PC-3 (cell line): ENCODE results near the gene FBXO34. TPM values are rescaled to one million over a fixed set of nuclear protein-coding genes. Genes with fewer than 3 reads are reported as not detected.

Experiments
- ATAC-seq: fragments of 200-7000 bp; cut with Tn5 transposase; 2 replicates; pipeline ENCODE4 v1.9.1; 2020; ENCODE audit warnings: mild to moderate bottlenecking, moderate library complexity
- BruUV-seq: library from RNA; stranded (reverse); fragments of 400-500 nt; replicated peaks from 2 replicates; lab custom pipeline; 2021; lab: Mats Ljungman, UMichigan
- CTCF ChIA-PET: fragments of 300-600 bp; sonication (Branson Sonifier 250); formaldehyde crosslinking; loops from one replicate; lab custom pipeline; 2022; ENCODE audit warnings: antibody characterized with exemption; lab: Charles Lee
- POLR2A ChIA-PET: fragments of 300-600 bp; sonication (Branson Sonifier 250); formaldehyde crosslinking; loops from one replicate; lab custom pipeline; 2022; ENCODE audit warnings: antibody characterized with exemption; ENCODE audit not compliant: unreplicated experiment; lab: Charles Lee
- DNase-seq: peaks from one replicate; pipeline ENCODE4 v3.0.0-alpha.2; 2015
- H2AFZ ChIP-seq: fragments of 300-600 bp; sonication (generic); 2 replicates; pipeline ENCODE4 v1.6.0; 2016; ENCODE audit warnings: antibody characterized with exemption, low read length
- H3F3A ChIP-seq: fragments of 300-600 bp; sonication (generic); one replicate; pipeline ENCODE4 v1.6.0; 2017; ENCODE audit warnings: antibody characterized with exemption, low read length, control low read depth, mild to moderate bottlenecking; ENCODE audit not compliant: unreplicated experiment
- H3K27ac ChIP-seq: fragments of 300-600 bp; sonication (generic); 2 replicates; pipeline ENCODE4 v1.5.1; 2016; ENCODE audit warnings: mild to moderate bottlenecking, low read length
- H3K27me3 ChIP-seq: fragments of 300-600 bp; sonication (generic); 2 replicates; pipeline ENCODE4 v1.6.1; 2016; ENCODE audit warnings: low read length, mixed read lengths
- H3K36me3 ChIP-seq: fragments of 300-600 bp; sonication (generic); 2 replicates; pipeline ENCODE4 v1.6.1; 2016; ENCODE audit warnings: low read depth, mixed run types, low read length, mixed read lengths
- H3K4me1 ChIP-seq: fragments of 300-600 bp; sonication (generic); 2 replicates; pipeline ENCODE4 v1.5.1; 2016; ENCODE audit warnings: low read length; ENCODE audit not compliant: insufficient read depth
- H3K4me2 ChIP-seq: fragments of 300-600 bp; sonication (generic); 2 replicates; pipeline ENCODE4 v1.6.0; 2016; ENCODE audit warnings: low read length
- H3K4me3 ChIP-seq: fragments of 300-600 bp; sonication (generic); 2 replicates; pipeline ENCODE4 v1.5.1; 2016; ENCODE audit warnings: mild to moderate bottlenecking, low read length, mixed read lengths
- H3K79me2 ChIP-seq: fragments of 300-600 bp; sonication (generic); 2 replicates; pipeline ENCODE4 v1.6.1; 2017; ENCODE audit warnings: low read length, mixed read lengths
- H3K9ac ChIP-seq: fragments of 300-600 bp; sonication (generic); 2 replicates; pipeline ENCODE4 v1.6.0; 2016; ENCODE audit warnings: mild to moderate bottlenecking, low read length
- H3K9me2 ChIP-seq: fragments of 300-600 bp; sonication (generic); replicated peaks from 2 replicates; pipeline ENCODE4 v1.6.1; 2016; ENCODE audit warnings: mixed run types, low read length, mixed read lengths
- H3K9me3 ChIP-seq: fragments of 300-600 bp; sonication (generic); 2 replicates; pipeline ENCODE4 v1.6.1; 2016; ENCODE audit warnings: low read length, mixed read lengths
- H4K20me1 ChIP-seq: fragments of 300-600 bp; sonication (generic); 2 replicates; pipeline ENCODE4 v1.6.1; 2016; ENCODE audit warnings: low read length, mixed read lengths
- EZH2 ChIP-seq: fragments of 300-600 bp; sonication (generic); IDR thresholded peaks from one replicate; pipeline ENCODE4 v1.6.1; 2017; ENCODE audit warnings: antibody characterized with exemption, mild to moderate bottlenecking, low read length; ENCODE audit not compliant: unreplicated experiment
- EZH2phosphoT487 ChIP-seq: fragments of 300-600 bp; sonication (generic); IDR thresholded peaks from 2 replicates; pipeline ENCODE4 v1.6.1; 2018; ENCODE audit warnings: mild to moderate bottlenecking, antibody characterized with exemption, low read length, borderline replicate concordance
- intact Hi-C: fragments of 100-400 bp; cut with micrococcal nuclease; formaldehyde crosslinking; loops from 2 replicates; pipeline ENCODE4 v1.9.0; 2023
- total RNA-seq: library from RNA; depleted of rRNA; stranded (reverse); fragments of >200 nt; gene quantifications from 2 replicates; pipeline ENCODE4 v1.2.3, GENCODE V29; 2014
- TF ChIP-seq, protein P1 (sequence below): fragments of 300-600 bp; sonication (generic); conservative IDR thresholded peaks from 2 replicates; pipeline ENCODE4 v1.5.1; 2017; ENCODE audit warnings: antibody characterized with exemption, low read depth, mild to moderate bottlenecking, low read length

FBXO34 gene
- total RNA-seq, 1 experiment from 2014 or later, result 35.9 TPM

- no peak for ATAC-seq
- BruUV-seq, result no TSS peak
- Histone ChIP-seq H2AFZ (no peak overlapping the region), H3K79me2 (peaks cover 14% of the 10 kb centered on the region; the same call in 1 of the 2 replicates), H3K4me1 (peaks cover 52% of the 10 kb centered on the region), H3K27ac (peak overlapping the region; percentile 15), H3K9me2 (no peaks in the 10 kb centered on the region), H3F3A (no peaks in the 10 kb centered on the region), H3K27me3 (no peaks in the 10 kb centered on the region), H3K9me3 (no peaks in the 10 kb centered on the region), H3K4me2 (no peak overlapping the region), H3K4me3 (no peak overlapping the region), H4K20me1 (no peaks in the 10 kb centered on the region), H3K9ac (no peak overlapping the region), H3K36me3 (peaks cover 6% of the 10 kb centered on the region; the same call in 1 of the 2 replicates)
- POLR2A ChIA-PET, result no interaction called here
- intact Hi-C loops, result no loop called here
- no peak for TF ChIP-seq EZH2
- no peak for TF ChIP-seq EZH2phosphoT487
- TF ChIP-seq, protein P1, sequence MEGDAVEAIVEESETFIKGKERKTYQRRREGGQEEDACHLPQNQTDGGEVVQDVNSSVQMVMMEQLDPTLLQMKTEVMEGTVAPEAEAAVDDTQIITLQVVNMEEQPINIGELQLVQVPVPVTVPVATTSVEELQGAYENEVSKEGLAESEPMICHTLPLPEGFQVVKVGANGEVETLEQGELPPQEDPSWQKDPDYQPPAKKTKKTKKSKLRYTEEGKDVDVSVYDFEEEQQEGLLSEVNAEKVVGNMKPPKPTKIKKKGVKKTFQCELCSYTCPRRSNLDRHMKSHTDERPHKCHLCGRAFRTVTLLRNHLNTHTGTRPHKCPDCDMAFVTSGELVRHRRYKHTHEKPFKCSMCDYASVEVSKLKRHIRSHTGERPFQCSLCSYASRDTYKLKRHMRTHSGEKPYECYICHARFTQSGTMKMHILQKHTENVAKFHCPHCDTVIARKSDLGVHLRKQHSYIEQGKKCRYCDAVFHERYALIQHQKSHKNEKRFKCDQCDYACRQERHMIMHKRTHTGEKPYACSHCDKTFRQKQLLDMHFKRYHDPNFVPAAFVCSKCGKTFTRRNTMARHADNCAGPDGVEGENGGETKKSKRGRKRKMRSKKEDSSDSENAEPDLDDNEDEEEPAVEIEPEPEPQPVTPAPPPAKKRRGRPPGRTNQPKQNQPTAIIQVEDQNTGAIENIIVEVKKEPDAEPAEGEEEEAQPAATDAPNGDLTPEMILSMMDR, result no peak
- peak; percentile 44 for DNase-seq
- CTCF ChIA-PET, result no interaction called here
Measured at GRCh38 chr14:55359307-55359706, 88.1 kb downstream of the FBXO34 start.

DNA sequence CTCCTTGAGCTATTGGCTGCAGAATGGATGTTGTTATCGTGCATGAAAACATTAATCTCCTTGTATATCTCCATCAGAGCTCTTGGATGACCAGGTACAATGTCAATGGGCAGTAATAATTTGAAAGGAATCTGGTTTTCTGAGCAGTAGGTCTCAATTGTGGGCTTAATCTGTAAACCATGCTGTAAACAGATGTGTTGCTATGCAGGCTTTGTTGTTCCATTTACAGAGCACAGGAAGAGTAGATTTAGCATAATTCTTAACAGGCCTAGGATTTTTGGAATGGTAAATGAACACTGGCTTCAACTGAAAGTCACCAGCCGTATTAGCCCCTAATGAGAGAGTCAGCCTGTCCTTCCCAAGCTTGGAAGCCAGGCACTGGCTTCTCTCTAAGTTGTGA, 90.0 kb downstream of the FBXO34 start:
- TF ChIP-seq, protein P1, result no peak
- TF ChIP-seq EZH2phosphoT487, result no peak
- TF ChIP-seq EZH2, result no peak
- ChIA-PET CTCF (interaction anchor here (0.5 to 0.7 kb wide), 2 partner anchors 84 to 89 kb away, joined by 3 to 6 read pairs; no protein-coding TSS in a partner anchor), POLR2A (no interaction called here)
- ATAC-seq (no peak), DNase-seq (no peak)
- Histone ChIP-seq H3K4me3 (no peak overlapping the region), H2AFZ (no peak overlapping the region), H3K9me2 (no peaks in the 10 kb centered on the region), H3K79me2 (no peaks in the 10 kb centered on the region), H3K4me1 (peaks cover 51% of the 10 kb centered on the region), H3K27ac (no peak overlapping the region), H4K20me1 (no peaks in the 10 kb centered on the region), H3K27me3 (no peaks in the 10 kb centered on the region), H3K4me2 (no peak overlapping the region), H3K9me3 (no peaks in the 10 kb centered on the region), H3K9ac (no peak overlapping the region), H3F3A (peaks cover 5% of the 10 kb centered on the region), H3K36me3 (no peaks in the 10 kb centered on the region; the same call in 1 of the 2 replicates)
- intact Hi-C loops, result no loop called here
- no TSS peak for BruUV-seq

GRCh38 chr14:55366271-55366670, 95.0 kb downstream of the FBXO34 start:
- Histone ChIP-seq H3K36me3 (peaks cover 19% of the 10 kb centered on the region), H3K9ac (peak overlapping the region; percentile 42), H3K9me2 (no peaks in the 10 kb centered on the region), H3K4me3 (peak overlapping the region; percentile 5; the same call in 1 of the 2 replicates), H3K4me2 (peak overlapping the region; percentile 63), H3K4me1 (peaks cover 25% of the 10 kb centered on the region), H4K20me1 (no peaks in the 10 kb centered on the region), H3K27me3 (no peaks in the 10 kb centered on the region), H3F3A (peaks cover 5% of the 10 kb centered on the region), H3K9me3 (no peaks in the 10 kb centered on the region), H3K79me2 (no peaks in the 10 kb centered on the region), H3K27ac (peak overlapping the region; percentile 81), H2AFZ (peak overlapping the region; percentile 11; the same call in 1 of the 2 replicates)
- ChIA-PET POLR2A (no interaction called here), CTCF (no interaction called here)
- peak; percentile 97 for ATAC-seq
- TF ChIP-seq, protein P1, result no peak
- no peak for TF ChIP-seq EZH2phosphoT487
- no peak for TF ChIP-seq EZH2
- DNase-seq, result peak; percentile 96
- BruUV-seq, result no TSS peak
- intact Hi-C loops, result loop anchor here (1.0 kb wide), 5 partner anchors 9 to 95 kb away; partner anchors contain the start of gene FBXO34
